HG02610 (cell line): ENCODE results near the gene IL17B.

ENCODE experiments used
- ATAC-seq: cut with Tn5 transposase; IDR thresholded peaks from one replicate; pipeline ENCODE4 v1.9.1; 2021; ENCODE audit warnings: mild to moderate bottlenecking, moderate library complexity; ENCODE audit not compliant: unreplicated experiment

Gene IL17B

GRCh38 chr5:149415066-149415967, 36.2 kb upstream of the IL17B start:
- no peak for ATAC-seq

- no peak for ATAC-seq
These were observed 35.4 kb upstream of the IL17B start for GRCh38 chr5:149414405-149415065.

- ATAC-seq, result no peak
These were observed 34.6 kb upstream of the IL17B start for GRCh38 chr5:149413477-149414210.

GRCh38 chr5:149412783-149413476, 33.8 kb upstream of the IL17B start:
- no peak for ATAC-seq

- ATAC-seq, result no peak
These were observed 32.8 kb upstream of the IL17B start for GRCh38 chr5:149411738-149412519.

DNA sequence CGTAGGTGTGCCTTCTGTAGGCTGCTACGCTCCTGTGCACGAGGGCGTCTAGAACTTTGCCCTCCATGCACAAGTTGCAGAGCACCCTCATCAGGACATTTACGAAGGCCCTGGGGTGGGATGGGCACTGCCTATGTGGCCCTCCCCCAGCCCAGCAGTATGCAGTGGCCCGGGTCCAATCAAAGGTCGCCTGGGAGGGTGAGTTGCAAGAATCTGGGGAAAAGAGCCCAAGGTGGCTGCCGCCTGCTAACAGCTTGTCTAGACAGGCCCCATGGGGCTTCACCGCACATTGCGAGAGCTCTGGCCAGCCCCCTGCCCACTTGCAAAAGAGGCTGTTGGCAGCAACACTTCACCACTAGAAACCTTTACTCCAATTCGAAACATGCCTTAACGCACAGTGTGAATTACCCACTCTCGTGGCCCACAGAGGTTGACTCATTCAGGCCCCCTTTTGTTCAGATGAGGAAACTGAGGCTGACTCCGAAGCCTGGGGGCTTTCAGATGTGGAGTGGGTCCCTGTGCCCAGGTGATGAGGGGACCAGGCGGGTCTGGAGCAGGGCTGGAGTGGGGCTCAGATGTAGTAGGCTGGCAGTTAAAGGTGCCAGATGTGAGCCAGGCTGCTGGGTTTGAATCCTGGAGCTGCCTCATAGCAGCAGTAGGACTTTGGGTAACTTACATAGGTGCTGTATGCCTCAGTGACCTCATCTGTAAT, 31.8 kb upstream of the IL17B start:
- ATAC-seq, result no peak

- ATAC-seq, result no peak
These were observed 31.0 kb upstream of the IL17B start for GRCh38 chr5:149410071-149410470.

DNA sequence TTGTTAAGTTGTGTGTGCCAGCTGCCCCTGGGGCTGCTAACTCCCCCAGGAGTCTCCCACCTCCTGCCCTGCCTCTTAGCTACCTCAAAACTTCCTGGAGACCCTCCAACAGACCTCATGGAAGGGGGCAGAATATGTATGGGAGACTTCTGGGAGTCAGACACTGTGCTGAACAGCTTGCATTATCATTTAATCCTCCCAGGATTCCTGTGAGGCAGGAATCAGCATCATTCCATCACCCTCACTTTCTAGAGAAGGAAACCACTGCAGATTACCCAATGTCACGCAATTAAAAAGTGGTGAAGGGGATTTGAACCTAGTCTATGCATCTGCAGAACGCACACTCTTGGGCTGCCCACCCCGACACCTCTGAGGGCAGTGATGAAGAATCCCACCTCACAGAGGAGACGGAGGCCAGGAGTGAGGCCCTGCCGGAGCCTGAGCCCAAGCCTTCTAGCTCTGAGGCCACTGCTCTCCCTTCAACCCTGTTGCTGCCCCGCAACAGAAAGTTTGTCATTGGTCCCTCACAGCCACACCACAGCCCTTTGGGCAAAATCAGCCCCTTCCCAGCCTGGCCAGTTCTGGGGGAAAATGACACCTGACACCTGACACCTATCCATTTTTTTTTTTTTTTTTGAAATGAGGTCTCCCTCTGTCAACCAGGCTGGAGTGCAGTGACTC, 30.3 kb upstream of the IL17B start:
- no peak for ATAC-seq

- ATAC-seq, result no peak
These were observed 29.4 kb upstream of the IL17B start for GRCh38 chr5:149408252-149409099.

GRCh38 chr5:149407323-149408251, 28.5 kb upstream of the IL17B start:
- no peak for ATAC-seq

DNA sequence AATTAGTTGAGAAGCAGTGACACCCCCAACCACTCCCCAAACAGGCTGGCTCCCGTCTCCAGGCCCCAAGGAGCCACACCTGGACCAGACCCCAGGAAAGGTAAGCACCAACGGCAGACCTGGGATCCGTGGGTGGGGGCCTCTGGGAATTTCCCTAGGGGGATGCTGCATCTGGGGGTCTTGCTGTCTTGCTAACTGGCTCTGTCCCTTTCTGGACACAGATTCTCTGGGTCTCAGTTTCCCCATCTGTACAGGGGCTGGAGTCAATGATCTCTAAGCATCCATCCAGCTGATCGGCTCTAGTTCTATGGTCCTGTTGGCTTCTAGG, 27.9 kb upstream of the IL17B start:
- no peak for ATAC-seq

- ATAC-seq, result no peak
These were observed 27.3 kb upstream of the IL17B start for GRCh38 chr5:149406203-149406978.

DNA sequence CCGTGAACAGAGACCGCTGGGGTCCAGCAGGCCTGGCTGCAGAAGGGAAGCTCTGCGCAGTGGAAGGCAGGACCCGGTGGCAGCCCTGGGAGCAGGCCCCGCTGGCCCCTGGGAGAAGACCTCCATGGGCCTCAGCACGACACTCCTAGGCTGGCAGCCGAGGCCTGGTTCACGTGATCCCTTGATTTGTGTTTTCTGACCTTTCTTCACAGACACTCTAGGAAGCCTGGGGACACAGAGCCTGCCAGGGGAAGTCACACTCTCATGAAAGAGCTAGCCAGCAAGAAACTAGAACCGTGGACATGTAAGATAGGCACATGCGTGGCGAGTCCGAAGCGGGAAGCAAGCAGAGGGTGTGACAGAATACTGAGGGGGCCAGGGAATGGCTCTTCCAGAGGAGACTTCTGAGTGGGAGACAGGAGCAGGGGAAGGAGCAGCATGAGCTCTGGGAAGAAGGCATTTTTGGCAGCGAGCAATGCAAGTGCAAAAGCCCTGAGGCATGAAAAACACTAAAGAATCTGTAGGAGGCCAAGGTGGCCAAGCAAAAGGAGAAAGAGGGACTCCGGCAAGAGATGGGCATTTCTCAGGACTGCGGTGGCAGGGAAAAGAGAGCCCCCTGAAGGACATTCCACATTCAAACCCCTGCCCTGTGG, 26.6 kb upstream of the IL17B start:
- ATAC-seq, result no peak

GRCh38 chr5:149404746-149405549, 25.9 kb upstream of the IL17B start:
- ATAC-seq, result no peak
